B cell (primary cell): ENCODE results near the gene ICAM1.

Experiments
- CTCF ChIP-seq: fragments of 200-600 bp; IDR thresholded peaks from one replicate; pipeline ENCODE4 v1.8.0; 2022; ENCODE audit warnings: antibody characterized with exemption, mild to moderate bottlenecking
- EZH2 ChIP-seq: IDR thresholded peaks from 2 replicates; pipeline ENCODE4 v1.6.1; 2012; ENCODE audit warnings: borderline replicate concordance, low read depth, mild to moderate bottlenecking, moderate library complexity, low read length; ENCODE audit not compliant: insufficient read depth, poor library complexity, severe bottlenecking

- TF ChIP-seq CTCF (no peak), EZH2 (no peak)
These were observed 64.5 kb downstream of the ICAM1 start for GRCh38 chr19:10335352-10335985.
